Kidney glomerular epithelial cell (primary cell): ENCODE results near the gene OPTN.
"Not testable (repeated sequence)": the region's sequence is repeated elsewhere in the genome, so short reads cannot be mapped to it uniquely, and the experiment has no call there.

ENCODE experiments used
- DNase-seq: peaks from one replicate; lab custom pipeline; 2025; lab: John Stamatoyannopoulos, UW

OPTN gene

DNA sequence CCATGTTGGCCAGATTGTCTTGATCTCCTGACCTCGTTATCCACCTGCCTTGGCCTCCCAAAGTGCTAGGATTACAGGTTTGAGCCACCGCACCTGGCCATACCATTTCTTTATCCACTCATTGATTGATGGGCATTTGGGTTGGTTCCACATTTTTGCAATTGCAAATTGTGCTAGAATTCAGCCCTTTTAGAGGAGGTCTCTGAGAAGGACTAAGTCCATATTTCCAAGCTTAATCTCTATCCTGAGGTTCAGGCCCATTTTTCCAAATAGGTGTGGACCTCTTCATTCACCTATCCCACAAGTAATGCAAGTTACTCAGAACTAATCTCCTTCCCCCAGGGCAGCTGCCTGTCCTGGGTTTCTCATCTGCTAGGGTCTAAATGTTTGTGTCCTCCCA, 9.7 kb upstream of the OPTN start:
- DNase-seq: no peak

DNA sequence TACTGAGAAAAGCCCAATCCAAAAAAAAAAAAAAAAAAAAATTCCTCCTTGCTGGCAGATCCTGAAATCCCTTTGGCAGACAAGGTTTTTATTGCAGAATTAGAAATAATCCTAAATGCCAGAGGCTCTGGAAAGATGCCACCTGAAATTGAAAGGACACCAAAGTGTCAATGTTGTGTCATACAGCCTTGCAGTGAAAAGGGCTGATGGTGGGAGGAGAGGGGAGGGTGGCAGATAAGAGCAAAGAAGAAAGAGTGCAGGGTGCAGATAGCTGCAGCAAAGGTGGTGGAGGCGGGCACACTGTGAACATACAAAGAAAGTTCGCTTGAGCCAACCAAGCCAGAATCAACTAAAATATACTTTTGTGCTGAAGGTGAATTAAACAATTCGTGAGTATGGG, 8.2 kb upstream of the OPTN start:
- no peak for DNase-seq

DNA sequence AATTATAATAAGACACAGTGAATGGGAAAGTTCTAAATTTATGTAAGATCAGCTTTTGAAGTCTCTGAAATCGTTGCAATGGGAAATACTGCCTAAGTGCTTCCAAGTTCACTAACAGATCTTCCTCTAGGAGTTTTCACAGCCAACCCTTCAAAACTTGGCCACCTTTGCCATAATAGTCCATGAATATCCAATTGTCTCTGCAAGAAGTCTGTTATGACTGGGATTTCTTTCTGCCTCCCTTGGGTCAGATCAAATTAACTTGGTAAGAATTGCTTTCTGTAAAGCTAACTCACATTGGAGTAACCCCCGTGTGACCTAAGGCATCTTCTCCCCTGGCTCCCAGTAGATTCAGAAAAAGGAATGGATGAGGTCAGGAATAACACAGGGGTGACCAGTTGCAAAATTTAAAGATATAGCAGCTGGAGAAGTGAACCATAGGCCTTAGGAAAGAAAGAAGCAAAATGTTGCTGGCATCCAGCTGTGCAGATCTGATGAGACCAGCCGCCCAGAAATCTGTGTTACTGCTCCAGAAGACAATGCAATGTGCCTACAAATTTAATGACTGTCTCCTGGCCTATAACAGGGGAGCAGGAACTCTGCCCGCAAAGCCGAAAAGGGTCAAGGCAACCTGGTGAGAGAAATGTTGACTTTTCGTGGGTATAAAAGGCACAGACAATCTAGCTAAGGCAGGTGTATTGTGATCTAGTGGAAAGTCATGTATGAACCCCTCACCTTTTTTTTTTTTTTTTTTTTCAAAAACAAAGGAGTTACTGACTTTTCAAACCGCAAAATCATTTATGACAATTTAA, 7.5 kb upstream of the OPTN start:
- no peak for DNase-seq

DNA sequence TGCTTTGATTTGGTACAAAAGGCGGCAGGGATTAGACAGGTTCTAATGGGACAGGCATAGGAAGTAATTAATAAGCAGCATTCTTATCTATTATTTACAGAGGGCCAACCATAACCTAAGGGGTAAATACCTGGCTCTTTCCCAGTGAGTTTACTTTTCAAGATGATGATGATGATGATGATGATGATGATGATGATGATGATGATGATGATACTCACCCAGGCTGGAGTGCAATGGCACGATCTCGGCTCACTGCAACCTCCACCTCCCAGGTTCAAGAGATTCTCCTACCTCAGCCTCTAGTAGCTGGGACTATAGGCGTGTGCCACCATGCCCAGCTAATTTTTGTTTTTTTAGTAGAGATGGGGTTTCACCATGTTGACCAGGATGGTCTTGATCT, 5.9 kb upstream of the OPTN start:
- not testable (repeated sequence) for DNase-seq

DNA sequence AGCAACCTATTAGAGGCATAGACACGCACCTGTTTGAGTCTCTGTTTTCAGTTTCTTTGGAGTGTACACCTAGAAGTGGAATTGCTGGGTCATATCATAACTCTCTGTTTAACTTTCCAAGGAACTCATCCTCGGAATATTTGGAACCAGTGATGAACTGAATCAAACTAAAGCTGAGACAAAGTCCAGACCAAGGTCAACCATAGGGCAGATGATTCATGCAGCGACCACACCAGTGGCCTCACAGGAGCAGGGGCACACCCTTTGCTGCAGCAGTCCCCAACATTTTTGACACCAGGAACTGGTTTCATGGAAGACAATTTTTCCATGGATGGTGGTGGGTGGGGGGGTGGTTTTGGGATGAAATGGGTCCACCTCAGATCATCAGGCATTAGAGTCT, 4.9 kb upstream of the OPTN start:
- no peak for DNase-seq

DNA sequence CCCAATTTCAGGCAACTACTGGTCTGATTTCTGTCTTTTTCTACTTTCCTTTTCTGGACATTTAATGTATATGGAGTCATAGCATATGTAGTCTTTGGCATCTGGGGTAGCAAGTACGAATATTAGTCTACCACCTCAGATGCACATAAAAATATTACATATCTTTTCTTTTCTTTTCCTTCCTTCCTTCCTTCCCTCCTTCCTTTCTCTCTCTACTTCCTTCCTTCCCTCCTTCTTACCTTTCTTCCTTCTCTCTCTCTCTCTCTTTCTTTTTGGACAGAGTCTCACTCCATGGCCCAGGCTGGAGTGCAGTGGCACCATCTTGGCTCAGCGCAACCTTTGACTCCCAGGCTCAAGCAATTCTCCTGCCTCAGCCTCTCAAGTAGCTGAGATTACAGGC, 4.0 kb upstream of the OPTN start:
- DNase-seq: no peak

DNA sequence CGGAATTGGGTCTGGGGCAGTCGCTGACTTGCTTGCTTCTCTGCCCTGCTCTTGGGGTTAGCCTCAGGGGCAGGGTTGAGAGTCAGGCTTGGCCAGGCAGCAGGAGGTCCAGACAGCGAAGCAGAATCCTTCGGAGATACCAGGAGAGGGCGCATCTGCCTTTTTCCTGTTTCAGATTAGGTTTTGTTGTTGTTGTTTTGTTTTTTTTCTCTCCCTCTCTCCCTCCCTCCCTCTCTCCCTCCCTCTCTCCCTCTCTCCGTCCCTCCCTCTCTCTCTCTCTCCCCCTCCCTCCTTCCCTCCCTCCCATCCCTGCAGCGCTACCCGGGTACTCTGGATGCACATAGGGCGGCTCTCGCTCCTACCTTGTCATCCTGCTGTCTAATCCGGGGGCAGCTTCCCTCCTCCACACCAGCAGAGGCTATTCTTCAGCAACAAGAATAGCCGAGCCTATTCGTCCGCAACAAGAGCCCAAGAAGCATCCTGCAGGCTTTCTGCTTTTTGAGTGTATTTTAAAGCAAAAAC, 758 bp upstream of the OPTN start:
- DNase-seq: peak; percentile 93

DNA sequence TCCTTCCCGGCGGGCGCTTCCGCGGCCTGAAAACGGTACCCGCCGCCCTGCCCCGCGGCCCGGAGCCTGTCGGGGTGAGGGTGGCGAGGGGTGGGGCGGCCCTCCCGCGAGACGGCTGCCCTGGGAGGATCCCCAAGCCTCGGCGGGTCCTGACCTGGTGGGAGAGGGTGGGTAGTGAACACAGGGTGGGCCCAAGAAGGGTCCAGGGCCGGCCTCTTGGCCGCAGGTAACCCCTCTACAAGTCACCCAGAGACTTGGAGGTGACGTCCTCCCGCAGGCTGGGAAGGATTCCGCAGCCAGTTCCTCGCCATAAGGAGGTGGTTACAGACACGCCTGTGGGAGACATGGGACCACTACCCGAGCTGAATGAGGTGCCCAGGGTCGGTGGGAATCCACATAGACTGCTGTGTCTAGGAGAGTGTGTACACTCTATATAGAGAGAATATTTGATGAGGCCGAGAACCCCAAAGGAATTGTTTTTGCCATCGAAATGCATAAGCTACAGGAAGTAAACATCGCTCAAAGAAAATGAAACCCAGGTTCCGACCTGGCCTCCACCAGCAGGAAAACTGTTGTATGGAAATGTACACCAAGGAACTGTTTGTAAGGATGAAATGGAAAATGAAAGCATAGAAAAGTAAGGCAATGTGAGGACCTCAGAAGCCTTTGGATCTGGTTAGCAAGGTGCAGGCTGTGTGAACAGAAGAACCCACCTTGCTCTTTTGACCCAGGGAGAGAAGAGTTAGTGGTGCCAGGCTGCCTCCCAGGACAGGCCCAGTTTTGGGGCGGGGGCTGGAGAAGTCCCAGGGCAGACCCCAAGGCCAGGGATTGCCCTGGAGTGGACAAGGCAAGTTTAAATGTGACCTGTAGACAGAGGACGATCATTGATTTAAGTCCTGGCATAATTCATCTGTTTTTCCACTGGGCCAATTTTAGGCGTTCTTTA, 659 bp downstream of the OPTN start:
- peak; percentile 10 for DNase-seq

DNA sequence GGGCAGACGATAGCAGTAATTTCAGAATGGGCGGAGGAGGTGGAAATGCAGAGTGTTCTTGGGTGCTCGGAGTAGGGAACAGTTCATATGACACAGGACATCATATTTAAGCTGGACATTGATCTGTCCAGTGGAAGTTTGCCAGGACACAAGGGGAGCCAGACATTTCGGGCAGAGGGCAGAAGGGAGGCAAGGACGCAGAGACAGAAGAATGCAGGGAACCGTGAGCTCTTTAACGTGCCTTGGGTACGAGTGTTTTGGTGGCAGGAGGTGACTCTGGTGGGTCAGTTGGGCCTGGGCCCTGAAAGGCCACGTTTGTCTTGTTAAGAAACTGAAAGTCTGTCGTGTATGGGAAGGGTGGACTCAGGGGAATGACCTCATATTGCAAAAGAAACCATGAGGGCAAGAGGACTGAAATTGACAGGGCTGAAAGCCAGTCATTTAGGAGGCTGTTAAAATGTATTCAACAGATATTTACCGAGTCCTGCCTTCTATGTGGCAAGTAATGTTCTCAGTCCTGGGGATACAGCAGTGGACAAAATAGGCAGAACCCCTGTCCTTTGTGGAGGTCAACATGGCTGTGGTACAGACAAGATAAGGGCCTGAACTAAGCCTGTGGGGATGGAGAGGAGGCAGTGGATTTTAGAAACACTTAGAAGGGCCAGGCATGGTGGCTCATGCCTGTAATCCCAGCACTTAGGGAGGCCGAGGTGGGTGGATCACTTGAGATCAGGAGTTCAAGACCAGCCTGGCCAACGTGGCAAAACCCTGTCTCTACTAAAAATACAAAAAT, 2.2 kb downstream of the OPTN start:
- no peak for DNase-seq

DNA sequence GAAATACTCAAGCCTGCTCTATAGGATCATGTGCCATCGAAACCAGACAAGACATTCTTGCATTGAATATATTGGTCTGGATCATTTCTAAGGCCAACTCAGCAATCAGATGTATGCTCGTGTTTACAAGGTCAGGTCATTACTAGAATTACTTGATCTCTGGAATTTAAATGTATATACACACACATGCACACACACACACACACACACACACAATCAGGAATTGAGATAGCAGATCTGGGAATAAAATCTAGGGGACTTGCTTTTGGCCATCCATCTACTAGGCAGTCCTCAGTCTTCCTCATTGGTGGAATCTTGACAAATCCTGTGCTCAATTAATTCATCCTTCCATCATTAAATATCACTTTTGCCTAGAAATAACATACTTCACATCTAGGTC, 3.6 kb downstream of the OPTN start:
- no peak for DNase-seq

DNA sequence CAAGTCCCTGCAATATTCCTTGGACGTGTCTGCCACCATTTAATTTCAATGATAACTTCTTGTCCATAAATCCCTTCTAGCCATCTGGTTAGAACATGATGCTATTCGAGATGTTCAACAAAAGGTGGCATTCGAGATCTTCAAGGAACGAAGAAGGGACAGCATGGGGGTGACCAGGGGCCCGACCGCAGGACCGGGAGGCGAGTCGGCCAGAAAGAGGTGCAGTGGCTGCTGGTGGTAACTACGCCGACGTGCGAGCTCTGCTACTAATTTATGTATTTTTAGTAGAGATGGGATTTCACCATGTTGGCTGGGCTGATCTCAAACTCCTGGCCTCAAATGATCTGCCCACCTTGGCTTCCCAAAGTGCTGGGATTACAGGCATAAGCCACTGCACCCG, 4.7 kb downstream of the OPTN start:
- DNase-seq: no peak

DNA sequence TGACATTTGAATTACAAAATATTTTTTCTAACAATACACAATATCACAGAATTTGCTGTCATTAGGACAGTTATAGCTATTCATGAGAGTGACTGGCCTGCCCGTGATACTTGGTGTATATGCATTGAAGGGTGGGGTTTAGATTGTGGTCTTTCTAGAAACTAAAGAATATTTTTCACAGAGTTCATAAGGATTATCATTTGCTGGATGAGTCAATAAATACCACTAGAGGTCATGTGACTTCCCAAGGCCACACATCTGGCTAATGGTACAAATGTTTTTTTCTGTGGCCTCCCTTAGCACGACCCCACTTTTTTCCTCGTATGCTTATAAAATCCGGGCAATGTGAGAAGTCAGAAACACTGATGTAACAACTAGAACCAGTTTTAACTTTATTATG, 5.2 kb downstream of the OPTN start:
- DNase-seq: no peak

DNA sequence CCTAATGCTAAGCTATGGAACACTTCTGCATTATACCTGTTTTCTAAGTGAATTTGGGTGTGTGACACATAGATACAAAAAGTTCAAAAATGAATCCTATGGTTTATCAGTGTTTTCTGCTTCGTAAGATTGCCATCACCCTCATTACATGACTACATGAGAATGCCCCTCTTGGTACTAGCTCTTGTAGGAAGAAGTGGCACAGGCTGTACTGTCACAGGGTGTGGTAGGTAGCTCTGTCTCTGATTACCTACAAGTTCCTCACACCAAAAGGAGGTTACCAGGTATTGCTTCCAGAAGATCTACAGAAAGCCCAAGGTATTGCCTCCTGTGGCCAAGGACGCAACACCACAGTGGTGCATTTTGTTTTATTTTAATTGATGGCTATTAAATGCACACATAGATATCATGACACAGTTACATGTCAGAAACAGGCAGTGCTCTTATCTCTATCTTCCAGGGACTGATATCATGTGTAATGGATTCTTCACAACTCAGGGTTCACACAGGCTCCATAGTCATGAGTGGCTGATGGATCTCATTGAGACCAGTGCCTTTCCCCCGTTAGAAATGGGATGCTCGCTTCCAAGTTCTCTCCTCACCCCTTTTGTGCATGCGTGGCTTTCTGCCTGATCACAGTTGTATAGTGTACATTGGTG, 6.6 kb downstream of the OPTN start:
- DNase-seq: no peak

DNA sequence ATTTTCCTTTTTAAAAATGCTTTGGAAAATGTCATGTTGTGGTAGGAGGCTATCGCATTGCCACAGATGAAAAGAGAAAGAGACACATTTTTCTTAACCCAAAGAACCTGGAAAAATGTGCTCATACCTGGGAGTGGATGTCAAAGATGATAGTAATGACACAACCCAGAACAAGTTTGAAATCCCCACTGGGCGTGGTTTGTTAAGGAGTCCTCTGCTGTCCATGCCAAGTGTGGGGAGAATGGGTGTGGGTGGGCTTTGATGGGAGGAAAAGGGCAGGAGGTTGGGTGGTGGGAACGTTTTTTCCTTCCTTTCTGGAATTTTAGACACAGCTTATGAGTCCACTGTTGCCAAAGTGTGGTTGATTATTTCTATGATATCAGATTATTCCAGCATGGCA, 10.9 kb downstream of the OPTN start:
- no peak for DNase-seq

DNA sequence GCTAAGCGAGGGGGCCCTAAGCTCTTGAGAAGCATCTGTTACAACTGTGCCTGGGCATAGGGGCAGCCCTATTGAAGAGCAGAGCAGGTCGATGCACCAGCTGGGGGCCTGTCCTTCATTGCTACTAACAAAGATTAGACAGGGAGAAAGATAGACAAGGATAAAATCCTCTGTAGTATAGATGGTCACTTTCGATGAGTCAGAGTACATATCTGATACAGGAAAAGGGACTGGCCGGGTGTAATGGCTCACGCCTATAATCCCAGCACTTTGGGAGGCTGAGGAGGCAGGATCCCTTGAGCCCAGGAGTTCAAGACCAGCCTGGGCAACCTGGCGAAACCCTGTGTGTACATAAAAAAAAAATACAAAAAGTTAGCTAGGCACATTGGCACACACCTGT, 13.6 kb downstream of the OPTN start:
- no peak for DNase-seq

DNA sequence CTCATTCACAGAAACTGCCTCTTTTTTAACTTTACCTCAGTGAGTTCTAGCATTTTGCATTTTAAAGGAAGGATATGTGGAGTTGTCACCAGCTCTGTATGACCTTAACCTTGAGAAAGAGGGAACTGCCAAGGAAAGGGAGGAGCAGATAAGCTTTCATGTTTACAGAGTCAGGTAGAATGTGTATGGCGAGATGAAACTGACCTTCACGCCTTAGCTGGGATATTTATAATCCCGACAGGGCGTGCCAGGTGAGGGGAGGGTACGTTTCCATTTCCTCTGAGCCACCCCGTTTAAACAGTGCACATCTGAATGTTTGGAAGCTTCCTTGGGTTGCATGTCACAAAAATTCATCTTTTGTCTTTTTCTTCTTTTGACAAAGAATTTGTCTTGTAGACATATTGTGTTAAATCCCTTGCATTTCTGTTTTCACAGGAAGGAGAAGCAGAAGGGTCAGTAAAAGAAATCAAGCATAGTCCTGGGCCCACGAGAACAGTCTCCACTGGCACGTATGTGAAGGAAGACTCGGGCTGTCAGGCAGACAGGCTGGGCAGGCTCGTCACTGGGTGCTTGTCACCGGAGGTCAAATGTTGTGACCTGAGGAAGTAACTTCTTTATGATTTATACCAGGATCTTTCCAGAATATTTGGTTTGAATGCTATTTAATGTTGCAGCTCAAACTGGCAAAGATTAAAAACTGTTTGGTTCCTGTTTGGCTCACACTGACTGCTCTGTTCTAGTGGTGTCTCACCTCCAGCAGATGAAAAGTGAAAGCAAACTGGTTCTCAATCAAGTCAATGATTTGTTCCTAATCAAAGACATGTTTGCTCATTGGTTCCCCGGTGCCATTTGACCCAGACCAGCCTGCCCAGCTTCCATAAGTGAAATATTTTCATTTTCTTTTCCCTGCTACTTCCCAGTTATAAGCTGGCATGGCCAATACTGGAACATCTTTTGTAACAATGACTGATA, 16.2 kb downstream of the OPTN start:
- no peak for DNase-seq

DNA sequence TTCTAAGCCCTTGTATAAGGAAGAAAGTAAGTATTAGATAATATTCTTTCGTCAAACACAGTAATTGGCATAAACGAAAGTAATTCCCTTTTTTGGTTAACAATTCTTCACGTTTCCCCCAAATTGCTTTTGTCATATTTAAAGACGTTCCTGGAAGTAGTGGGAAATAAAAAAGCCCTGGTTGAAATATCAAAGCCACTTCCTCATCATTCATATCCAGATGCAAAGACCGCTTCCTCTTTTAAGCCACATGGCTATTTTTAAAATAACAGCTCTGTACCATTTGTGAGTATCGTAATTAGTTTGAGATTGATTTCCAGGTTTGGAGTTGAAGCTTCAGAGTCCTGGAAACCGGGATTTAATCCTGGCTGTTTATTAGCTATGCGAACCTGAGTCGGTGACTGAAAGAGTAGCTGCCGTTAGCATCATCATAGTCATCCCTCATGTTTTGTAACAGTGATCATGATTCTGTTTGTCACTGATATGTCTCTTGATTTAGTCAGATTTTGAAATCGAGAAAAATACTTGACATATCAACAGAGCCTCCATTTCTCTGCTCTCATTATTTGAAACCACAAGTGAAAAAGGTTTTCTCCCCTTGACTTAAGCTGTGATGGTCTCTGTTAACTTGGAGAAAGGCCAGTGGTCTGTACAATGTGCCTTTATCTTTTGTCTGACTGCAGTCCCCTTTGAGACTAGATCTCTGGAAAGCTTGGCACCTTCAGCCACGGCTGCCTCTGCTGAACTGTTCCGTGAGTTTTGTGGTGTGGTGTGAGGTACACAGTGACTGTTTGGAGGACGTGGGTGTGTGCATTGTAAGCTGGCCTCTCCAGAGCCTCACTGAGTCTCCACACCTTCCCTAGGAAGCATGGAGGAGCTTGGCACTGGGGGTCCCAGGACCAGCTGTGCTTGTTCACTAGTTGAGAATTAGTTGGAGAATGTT, 18.1 kb downstream of the OPTN start:
- no peak for DNase-seq

DNA sequence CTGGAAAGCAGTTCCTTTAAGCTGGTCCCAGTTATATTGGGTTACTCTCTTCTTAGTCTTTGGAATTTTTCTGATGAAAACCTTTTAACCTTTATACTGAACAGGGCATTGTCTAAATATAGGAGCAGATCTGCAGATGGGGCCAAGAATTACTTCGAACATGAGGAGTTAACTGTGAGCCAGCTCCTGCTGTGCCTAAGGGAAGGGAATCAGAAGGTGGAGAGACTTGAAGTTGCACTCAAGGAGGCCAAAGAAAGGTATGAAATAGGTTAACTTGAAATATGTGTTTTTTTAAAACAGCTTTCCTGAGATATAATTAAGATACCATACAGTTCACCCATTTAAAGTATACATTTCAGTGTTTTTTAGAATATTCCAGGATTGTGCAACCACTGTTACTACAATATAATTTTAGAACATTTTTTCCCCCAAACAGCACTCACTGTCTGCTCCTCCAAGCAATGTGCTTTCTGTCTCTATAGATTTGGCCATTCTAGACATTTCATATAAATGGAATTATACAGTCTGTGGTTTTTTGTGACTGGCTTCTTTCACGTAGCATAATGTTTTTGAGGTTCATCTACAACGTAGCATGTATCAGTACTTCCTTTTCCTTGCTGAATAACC, 18.9 kb downstream of the OPTN start:
- DNase-seq: no peak
